ENCODE results near the gene OLAH. TPM values are rescaled to one million over a fixed set of nuclear protein-coding genes. Genes with fewer than 3 reads are reported as not detected.
A peak's percentile ranks its signal among the peaks of the same experiment; 100 is the strongest.

Gene OLAH
- total and polyA plus RNA-seq, 2 experiments from 2014 or later = not detected

- DNase-seq (ENCODE audit: low spot score) = no peak
- WGBS (ENCODE audit: low lambda C conversion rate, missing lambda C conversion rate) = 65% methylated on average over 4 of the region's 4 CpGs
- H3K27ac ChIP-seq = no peak overlapping the region
These were observed 16.2 kb downstream of the OLAH start for GRCh38 chr10:15059914-15060313.

GRCh38 chr10:15060638-15061037, 16.9 kb downstream of the OLAH start:
- WGBS (ENCODE audit: low lambda C conversion rate, missing lambda C conversion rate) = 87% methylated on average over 2 of the region's 2 CpGs

More at GRCh38 chr10:15059914-15060313, 16.2 kb downstream of the OLAH start:
- H3K36me3 ChIP-seq (replicated peaks; ENCODE audit: insufficient read depth, low read depth) = no peaks in the 10 kb centered on the region
- no peaks in the 10 kb centered on the region for H4K20me1 ChIP-seq (ENCODE audit: insufficient read depth, poor library complexity, severe bottlenecking)
- no peaks in the 10 kb centered on the region for H3K9me2 ChIP-seq (replicated peaks; ENCODE audit: insufficient read depth)
- H3K9me3 ChIP-seq (ENCODE audit: low read depth) = no peaks in the 10 kb centered on the region
- H3K4me2 ChIP-seq = no peak overlapping the region
- no peaks in the 10 kb centered on the region for H3K27me3 ChIP-seq
- no peak overlapping the region for H2AFZ ChIP-seq
- H3K4me3 ChIP-seq = no peak overlapping the region
- no peaks in the 10 kb centered on the region for H3K79me2 ChIP-seq
- TF ChIP-seq CTCF (IDR thresholded peaks at IDR 0.05; ENCODE audit: poor library complexity) = no peak
- H3K4me1 ChIP-seq (ENCODE audit: insufficient read depth) = no peaks in the 10 kb centered on the region

DNA sequence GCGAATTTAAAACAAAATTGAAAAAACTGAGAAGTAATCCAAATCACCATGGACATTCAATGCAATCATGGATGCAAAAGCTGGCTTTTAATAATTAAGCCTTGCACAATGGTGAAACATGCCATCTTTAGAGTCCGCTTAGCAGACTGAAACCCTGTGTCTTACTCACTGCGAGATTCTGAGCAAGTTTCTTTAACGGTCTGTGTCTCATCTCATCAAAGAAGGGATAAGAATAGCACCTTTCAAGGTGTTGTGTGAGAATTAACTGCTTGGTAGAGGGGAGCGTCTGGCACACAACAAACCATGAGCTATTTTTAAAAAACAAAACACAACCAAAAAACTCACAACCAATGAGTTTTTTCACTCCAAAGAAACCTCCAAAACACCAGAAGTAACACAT, 23.4 kb downstream of the OLAH start:
- H3K4me2 ChIP-seq = no peak overlapping the region
- H3K9me2 ChIP-seq (replicated peaks; ENCODE audit: insufficient read depth) = no peaks in the 10 kb centered on the region
- H3K27ac ChIP-seq = no peak overlapping the region
- no peaks in the 10 kb centered on the region for H3K79me2 ChIP-seq
- H3K4me3 ChIP-seq = no peak overlapping the region
- H3K4me1 ChIP-seq (ENCODE audit: insufficient read depth) = no peaks in the 10 kb centered on the region
- no peak for DNase-seq (ENCODE audit: low spot score)
- H3K36me3 ChIP-seq (replicated peaks; ENCODE audit: insufficient read depth, low read depth) = no peaks in the 10 kb centered on the region
- 92% methylated on average over 5 of the region's 5 CpGs for WGBS (ENCODE audit: low lambda C conversion rate, missing lambda C conversion rate)
- no peaks in the 10 kb centered on the region for H3K9me3 ChIP-seq (ENCODE audit: low read depth)
- H3K27me3 ChIP-seq = no peaks in the 10 kb centered on the region
- H2AFZ ChIP-seq = no peak overlapping the region
- TF ChIP-seq EZH2phosphoT487 (IDR thresholded peaks at IDR 0.05; ENCODE audit: low read depth, severe bottlenecking, unreplicated experiment) (no peak), EZH2 (IDR thresholded peaks at IDR 0.05; ENCODE audit: borderline replicate concordance) (no peak), CTCF (IDR thresholded peaks at IDR 0.05; ENCODE audit: poor library complexity) (no peak)
- H4K20me1 ChIP-seq (ENCODE audit: insufficient read depth, poor library complexity, severe bottlenecking) = no peaks in the 10 kb centered on the region

More at GRCh38 chr10:15060638-15061037, 16.9 kb downstream of the OLAH start:
- Histone ChIP-seq H4K20me1 (ENCODE audit: insufficient read depth, poor library complexity, severe bottlenecking) (no peaks in the 10 kb centered on the region), H3K4me2 (no peak overlapping the region), H3K27ac (no peak overlapping the region), H3K79me2 (no peaks in the 10 kb centered on the region), H3K27me3 (no peaks in the 10 kb centered on the region), H3K4me3 (no peak overlapping the region), H2AFZ (no peak overlapping the region), H3K9me3 (ENCODE audit: low read depth) (no peaks in the 10 kb centered on the region), H3K4me1 (ENCODE audit: insufficient read depth) (no peaks in the 10 kb centered on the region), H3K36me3 (replicated peaks; ENCODE audit: insufficient read depth, low read depth) (no peaks in the 10 kb centered on the region), H3K9me2 (replicated peaks; ENCODE audit: insufficient read depth) (no peaks in the 10 kb centered on the region)
- TF ChIP-seq EZH2phosphoT487 (IDR thresholded peaks at IDR 0.05; ENCODE audit: low read depth, severe bottlenecking, unreplicated experiment) (no peak), EZH2 (IDR thresholded peaks at IDR 0.05; ENCODE audit: borderline replicate concordance) (no peak), CTCF (IDR thresholded peaks at IDR 0.05; ENCODE audit: poor library complexity) (no peak)
- DNase-seq (ENCODE audit: low spot score) = no peak

GRCh38 chr10:15068802-15069201, 25.1 kb downstream of the OLAH start:
- no peak overlapping the region for H2AFZ ChIP-seq

More at GRCh38 chr10:15068802-15069201, 25.1 kb downstream of the OLAH start:
- H4K20me1 ChIP-seq (ENCODE audit: insufficient read depth, poor library complexity, severe bottlenecking) = no peaks in the 10 kb centered on the region
- no peaks in the 10 kb centered on the region for H3K9me3 ChIP-seq (ENCODE audit: low read depth)
- no peaks in the 10 kb centered on the region for H3K36me3 ChIP-seq (replicated peaks; ENCODE audit: insufficient read depth, low read depth)
- no peak overlapping the region for H3K4me3 ChIP-seq
- TF ChIP-seq CTCF (IDR thresholded peaks at IDR 0.05; ENCODE audit: poor library complexity) (no peak), EZH2 (IDR thresholded peaks at IDR 0.05; ENCODE audit: borderline replicate concordance) (no peak), EZH2phosphoT487 (IDR thresholded peaks at IDR 0.05; ENCODE audit: low read depth, severe bottlenecking, unreplicated experiment) (no peak)
- WGBS (ENCODE audit: low lambda C conversion rate, missing lambda C conversion rate) = 75% methylated on average over 3 of the region's 3 CpGs
- H3K9me2 ChIP-seq (replicated peaks; ENCODE audit: insufficient read depth) = no peaks in the 10 kb centered on the region
- DNase-seq (ENCODE audit: low spot score) = peak; percentile 63
- no peaks in the 10 kb centered on the region for H3K27me3 ChIP-seq
- H3K4me2 ChIP-seq = no peak overlapping the region
- no peaks in the 10 kb centered on the region for H3K79me2 ChIP-seq
- H3K27ac ChIP-seq = no peak overlapping the region
- no peaks in the 10 kb centered on the region for H3K4me1 ChIP-seq (ENCODE audit: insufficient read depth)
